ENCODE results near the gene RPL35. TPM values are rescaled to one million over a fixed set of nuclear protein-coding genes. Genes with fewer than 3 reads are reported as not detected.

RPL35 gene
- total and polyA plus RNA-seq, 4 experiments from 2014 or later: 1,440 to 2,014 (median 1,734) TPM

DNA sequence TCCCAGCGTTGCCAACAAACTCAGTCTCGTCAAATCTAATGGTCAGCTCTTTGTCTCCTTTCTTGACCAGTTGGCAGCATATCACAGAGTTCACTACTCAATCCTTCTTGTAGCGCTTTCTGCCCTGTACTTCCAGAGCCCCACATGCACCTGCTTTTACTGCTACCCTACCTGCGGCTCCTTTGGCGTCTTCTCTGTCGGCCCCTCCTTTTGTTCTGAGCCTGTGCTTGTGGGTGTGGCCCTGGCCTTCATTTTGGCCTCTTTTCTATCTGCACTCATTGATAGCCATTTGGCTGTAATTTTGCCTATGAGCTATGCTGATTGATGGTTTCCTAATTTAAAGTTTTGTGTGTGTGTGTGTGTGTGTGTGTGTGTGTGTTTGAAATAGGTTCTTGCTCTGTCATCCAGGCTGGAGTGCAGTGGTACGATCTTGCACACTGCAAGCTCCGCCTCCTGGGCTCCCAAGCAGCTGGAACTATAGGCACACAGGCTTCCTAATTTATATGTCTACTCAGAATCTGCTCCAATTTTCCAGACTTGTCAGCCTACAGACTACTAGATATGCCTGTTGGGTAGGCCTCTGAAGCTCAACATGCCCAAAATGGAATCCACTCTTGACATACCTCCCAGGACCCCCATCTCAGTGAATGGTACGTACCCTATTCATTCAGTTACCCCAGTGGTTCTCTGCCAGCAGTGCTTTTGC, 32.4 kb upstream of the RPL35 start:
- peaks cover 40% of the 10 kb centered on the region for H3K36me3 ChIP-seq (ENCODE audit: insufficient read depth, low read length)

DNA sequence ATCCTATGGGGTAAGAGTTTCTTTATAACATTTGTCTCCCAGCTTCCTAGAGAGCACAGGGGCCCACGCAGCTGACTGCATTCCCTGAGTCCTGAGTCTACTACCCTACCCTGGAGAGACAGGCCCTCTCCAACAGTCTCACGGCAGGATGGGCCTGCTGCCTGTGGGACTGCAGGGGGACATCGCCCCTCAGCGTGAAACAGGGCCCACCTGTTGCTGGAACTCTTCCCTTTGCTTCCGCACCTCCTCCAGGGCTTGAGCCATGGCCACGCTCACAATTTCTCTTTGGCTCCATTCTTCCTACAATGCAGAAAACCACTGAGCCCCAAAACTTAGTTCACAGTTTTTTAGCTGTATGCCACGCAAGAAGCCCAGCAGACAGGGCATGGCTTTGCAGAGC, 28.4 kb upstream of the RPL35 start:
- intact Hi-C loops (cut with micrococcal nuclease): loop anchor here (5.0 kb wide), 1 partner anchor 482 kb away; no protein-coding TSS in a partner anchor
- POLR2A ChIA-PET (ENCODE audit: partially characterized antibody): interaction anchor here (0.7 kb wide), 1 partner anchor 30 kb away, joined by 3 read pairs; no protein-coding TSS in a partner anchor
- Mint-ChIP-seq H3K27ac (peak overlapping the region in 2 of 7 donors; percentile 23 to 31), H3K4me1 (peaks cover 0 to 8% (median 6%) of the 10 kb centered on the region in 4 donors), H3K4me3 (no peak overlapping the region), H3K36me3 (peaks cover 67 to 68% of the 10 kb centered on the region in 2 donors), H3K9me3 (peaks cover 0 to 5% (median 0%) of the 10 kb centered on the region in 8 donors), H3K27me3 (no peaks in the 10 kb centered on the region)
- Histone ChIP-seq H3K4me1 (ENCODE audit: insufficient read depth, low read length) (no peaks in the 10 kb centered on the region), H3K9me3 (ENCODE audit: control insufficient read depth in 1 of 2, low read length in 2 of 2) (no peaks in the 10 kb centered on the region), H3K27ac (ENCODE audit: low read depth, low read length) (no peak overlapping the region), H3K27me3 (ENCODE audit: insufficient read depth, low read length) (no peaks in the 10 kb centered on the region), H3K36me3 (ENCODE audit: insufficient read depth, low read length) (peaks cover 67% of the 10 kb centered on the region), H3K4me3 (ENCODE audit: low read length in 2 of 2) (no peak overlapping the region)
- CTCF ChIA-PET (ENCODE audit: partially characterized antibody): interaction anchor here (5.4 kb wide), 1 partner anchor 36 kb away, joined by 27 read pairs; the partner anchor contains the start of gene WDR38
- no peak for DNase-seq

More for the DNA sequence above, 32.4 kb upstream of the RPL35 start:
- Histone ChIP-seq H3K4me1 (ENCODE audit: insufficient read depth, low read length) (no peaks in the 10 kb centered on the region), H3K4me3 (ENCODE audit: low read length in 2 of 2) (no peak overlapping the region), H3K9me3 (ENCODE audit: control insufficient read depth in 1 of 2, low read length in 2 of 2) (no peaks in the 10 kb centered on the region), H3K27me3 (ENCODE audit: insufficient read depth, low read length) (no peaks in the 10 kb centered on the region), H3K27ac (ENCODE audit: low read depth, low read length) (no peak overlapping the region)
- H3K36me3 Mint-ChIP-seq: peaks cover 60 to 65% of the 10 kb centered on the region in 2 donors
- H3K9me3 Mint-ChIP-seq: peaks cover 0 to 3% (median 0%) of the 10 kb centered on the region in 8 donors
- DNase-seq: no peak
- peak overlapping the region in 2 of 7 donors; percentile 40 to 89 for H3K27ac Mint-ChIP-seq
- peaks cover 7 to 16% (median 13%) of the 10 kb centered on the region in 4 donors for H3K4me1 Mint-ChIP-seq
- intact Hi-C loops (cut with micrococcal nuclease): loop anchor here (1.0 to 5.0 kb wide), 3 partner anchors 41 to 478 kb away; partner anchors contain the start of gene WDR38
- no peaks in the 10 kb centered on the region for H3K27me3 Mint-ChIP-seq
- no peak overlapping the region for H3K4me3 Mint-ChIP-seq
- CTCF ChIA-PET (ENCODE audit: partially characterized antibody): interaction anchor here (0.8 to 5.4 kb wide), 7 partner anchors 9 to 122 kb away, joined by 3 to 27 read pairs (median 4); partner anchors contain the start of gene WDR38
- POLR2A ChIA-PET (ENCODE audit: partially characterized antibody): interaction anchor here (1.1 to 2.1 kb wide), 3 partner anchors 24 to 33 kb away, joined by 3 to 8 read pairs (median 4); partner anchors contain the start of genes ARPC5L and RPL35

DNA sequence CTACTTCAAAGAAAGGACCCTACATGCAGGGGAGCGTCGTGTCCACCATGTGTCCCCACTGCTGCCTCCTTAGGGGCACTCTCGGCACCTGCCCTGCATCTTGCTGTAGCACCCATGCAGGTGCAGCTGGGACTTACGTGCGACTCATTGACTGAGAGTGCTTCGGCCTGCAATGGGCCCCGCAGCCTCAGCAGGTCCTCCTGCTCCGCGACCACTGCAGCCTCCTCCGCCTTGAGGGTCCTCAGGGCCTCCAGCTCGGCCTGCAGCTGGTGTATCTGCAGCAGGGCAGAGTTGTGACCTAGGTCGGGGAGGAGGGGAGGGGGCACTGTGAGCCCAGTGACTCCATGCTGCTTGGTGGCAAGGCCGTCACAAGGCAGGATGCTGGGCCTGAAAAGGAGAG, 27.2 kb upstream of the RPL35 start:
- Mint-ChIP-seq H3K27ac (peak overlapping the region in 1 of 7 donors; percentile 7), H3K36me3 (peaks cover 64 to 67% of the 10 kb centered on the region in 2 donors), H3K9me3 (peaks cover 0 to 2% (median 0%) of the 10 kb centered on the region in 8 donors), H3K4me3 (no peak overlapping the region), H3K4me1 (no peaks in the 10 kb centered on the region), H3K27me3 (no peaks in the 10 kb centered on the region)
- ChIA-PET CTCF (ENCODE audit: partially characterized antibody) (no interaction called here), POLR2A (ENCODE audit: partially characterized antibody) (interaction anchor here (1.1 kb wide), 1 partner anchor 27 kb away, joined by 3 read pairs; the partner anchor contains the start of genes ARPC5L and RPL35)
- intact Hi-C loops (cut with micrococcal nuclease): no loop called here
- Histone ChIP-seq H3K4me1 (ENCODE audit: insufficient read depth, low read length) (no peaks in the 10 kb centered on the region), H3K27ac (ENCODE audit: low read depth, low read length) (no peak overlapping the region), H3K36me3 (ENCODE audit: insufficient read depth, low read length) (peaks cover 66% of the 10 kb centered on the region), H3K9me3 (ENCODE audit: control insufficient read depth in 1 of 2, low read length in 2 of 2) (no peaks in the 10 kb centered on the region), H3K4me3 (ENCODE audit: low read length in 2 of 2) (no peak overlapping the region), H3K27me3 (ENCODE audit: insufficient read depth, low read length) (no peaks in the 10 kb centered on the region)
- DNase-seq: no peak

DNA sequence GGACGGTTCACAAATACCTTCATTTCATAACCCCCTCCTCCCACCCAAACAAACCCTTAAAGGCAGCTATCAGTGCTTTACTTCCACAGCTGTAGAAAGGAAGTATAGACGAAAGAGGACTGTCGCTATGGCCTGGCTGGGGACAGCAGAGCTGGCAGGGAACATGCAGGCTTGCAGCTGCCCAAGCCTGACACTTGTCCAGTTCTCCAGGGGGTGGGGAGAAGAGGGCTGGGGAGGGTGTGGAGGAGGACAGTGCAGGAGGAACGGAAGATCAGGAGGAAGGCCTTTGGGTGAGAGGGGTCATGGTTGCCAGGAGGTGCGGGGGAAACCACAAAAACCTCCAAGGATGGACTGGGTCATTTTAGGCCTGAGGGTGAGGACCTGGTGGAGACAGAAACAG, 26.1 kb upstream of the RPL35 start:
- peaks cover 0 to 2% (median 0%) of the 10 kb centered on the region in 8 donors for H3K9me3 Mint-ChIP-seq
- ChIA-PET CTCF (ENCODE audit: partially characterized antibody) (no interaction called here), POLR2A (ENCODE audit: partially characterized antibody) (interaction anchor here (1.1 kb wide), 1 partner anchor 26 kb away, joined by 3 read pairs; the partner anchor contains the start of genes ARPC5L and RPL35)
- no peak overlapping the region for H3K27ac Mint-ChIP-seq
- no peak overlapping the region for H3K27ac ChIP-seq (ENCODE audit: low read depth, low read length)
- no peak for DNase-seq
- H3K4me3 ChIP-seq (ENCODE audit: low read length in 2 of 2): no peak overlapping the region
- H3K27me3 ChIP-seq (ENCODE audit: insufficient read depth, low read length): no peaks in the 10 kb centered on the region
- H3K4me1 Mint-ChIP-seq: no peaks in the 10 kb centered on the region
- H3K27me3 Mint-ChIP-seq: no peaks in the 10 kb centered on the region
- H3K4me3 Mint-ChIP-seq: no peak overlapping the region
- no peaks in the 10 kb centered on the region for H3K4me1 ChIP-seq (ENCODE audit: insufficient read depth, low read length)
- peaks cover 58% of the 10 kb centered on the region for H3K36me3 ChIP-seq (ENCODE audit: insufficient read depth, low read length)
- H3K9me3 ChIP-seq (ENCODE audit: control insufficient read depth in 1 of 2, low read length in 2 of 2): no peaks in the 10 kb centered on the region
- intact Hi-C loops (cut with micrococcal nuclease): no loop called here
- peaks cover 59 to 62% of the 10 kb centered on the region in 2 donors for H3K36me3 Mint-ChIP-seq

DNA sequence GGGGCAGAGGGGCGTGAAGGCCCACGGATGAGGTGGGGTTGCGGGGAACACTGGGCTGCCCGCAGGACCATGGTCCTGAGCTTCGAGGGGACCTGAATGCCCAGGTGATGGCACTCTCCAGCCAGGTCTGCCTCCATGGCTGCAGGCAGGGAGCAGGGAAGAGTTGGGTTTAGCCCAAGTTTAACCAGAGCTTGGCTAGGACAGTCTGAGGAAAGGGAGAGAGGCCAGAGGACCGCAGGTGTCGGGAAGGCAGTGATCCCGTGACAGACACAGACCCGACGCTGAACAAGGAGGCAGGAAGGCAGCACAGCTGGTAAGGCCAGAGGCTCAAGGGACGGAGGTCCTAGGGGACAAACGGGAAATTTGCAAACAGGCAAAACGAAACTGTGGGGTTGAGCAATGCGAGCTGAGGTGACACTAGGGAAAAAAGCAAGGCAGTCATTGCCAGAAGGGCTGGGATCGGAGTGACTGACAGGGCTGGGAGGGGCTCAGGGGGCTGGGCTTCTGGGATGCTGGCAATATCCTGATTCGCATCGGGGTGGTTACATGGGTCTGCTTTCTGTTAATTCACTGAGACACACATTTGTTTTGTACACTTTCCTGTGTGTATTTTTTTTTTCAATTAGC, 25.2 kb upstream of the RPL35 start:
- intact Hi-C loops (cut with micrococcal nuclease): no loop called here
- POLR2A ChIA-PET (ENCODE audit: partially characterized antibody): no interaction called here
- Histone ChIP-seq H3K4me1 (ENCODE audit: insufficient read depth, low read length) (no peaks in the 10 kb centered on the region), H3K27ac (ENCODE audit: low read depth, low read length) (no peak overlapping the region), H3K36me3 (ENCODE audit: insufficient read depth, low read length) (peaks cover 60% of the 10 kb centered on the region), H3K9me3 (ENCODE audit: control insufficient read depth in 1 of 2, low read length in 2 of 2) (no peaks in the 10 kb centered on the region), H3K4me3 (ENCODE audit: low read length in 2 of 2) (no peak overlapping the region), H3K27me3 (ENCODE audit: insufficient read depth, low read length) (no peaks in the 10 kb centered on the region)
- Mint-ChIP-seq H3K36me3 (peaks cover 55 to 65% of the 10 kb centered on the region in 2 donors), H3K27ac (peak overlapping the region in 2 of 7 donors; percentile 28 to 62), H3K4me3 (no peak overlapping the region), H3K4me1 (no peaks in the 10 kb centered on the region), H3K9me3 (peaks cover 0 to 2% (median 0%) of the 10 kb centered on the region in 8 donors), H3K27me3 (no peaks in the 10 kb centered on the region)
- CTCF ChIA-PET (ENCODE audit: partially characterized antibody): no interaction called here
- DNase-seq: no peak

DNA sequence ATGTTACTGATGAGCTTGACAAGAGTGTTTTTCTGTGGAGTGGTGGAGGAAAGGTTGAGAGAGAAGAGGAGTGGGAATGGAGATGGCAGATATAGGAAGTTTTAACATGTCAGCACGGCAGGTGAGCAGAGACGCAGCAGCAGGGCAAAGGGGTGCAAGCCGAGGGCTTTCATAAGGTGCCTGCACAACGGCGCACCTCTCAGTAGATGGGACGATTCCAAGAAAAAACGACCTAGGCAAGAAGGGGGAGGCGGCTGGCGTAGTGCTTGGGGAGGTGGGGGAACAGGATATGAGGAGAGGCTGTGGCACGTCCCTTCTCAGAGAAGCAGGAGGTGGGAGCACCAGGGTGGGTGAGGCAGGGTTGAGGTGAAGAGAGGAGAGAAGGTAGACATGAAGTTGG, 24.7 kb upstream of the RPL35 start:
- Histone ChIP-seq H3K4me1 (ENCODE audit: insufficient read depth, low read length) (no peaks in the 10 kb centered on the region), H3K9me3 (ENCODE audit: control insufficient read depth in 1 of 2, low read length in 2 of 2) (no peaks in the 10 kb centered on the region), H3K27me3 (ENCODE audit: insufficient read depth, low read length) (no peaks in the 10 kb centered on the region), H3K36me3 (ENCODE audit: insufficient read depth, low read length) (peaks cover 64% of the 10 kb centered on the region), H3K4me3 (ENCODE audit: low read length in 2 of 2) (no peak overlapping the region), H3K27ac (ENCODE audit: low read depth, low read length) (no peak overlapping the region)
- POLR2A ChIA-PET (ENCODE audit: partially characterized antibody): no interaction called here
- H3K4me3 Mint-ChIP-seq: no peak overlapping the region
- CTCF ChIA-PET (ENCODE audit: partially characterized antibody): no interaction called here
- H3K36me3 Mint-ChIP-seq: peaks cover 55 to 69% of the 10 kb centered on the region in 2 donors
- intact Hi-C loops (cut with micrococcal nuclease): no loop called here
- H3K4me1 Mint-ChIP-seq: no peaks in the 10 kb centered on the region
- H3K9me3 Mint-ChIP-seq: peaks cover 0 to 2% (median 0%) of the 10 kb centered on the region in 8 donors
- DNase-seq: no peak
- H3K27me3 Mint-ChIP-seq: no peaks in the 10 kb centered on the region
- H3K27ac Mint-ChIP-seq: peak overlapping the region in 3 of 7 donors; percentile 18 to 62 (median 39)

DNA sequence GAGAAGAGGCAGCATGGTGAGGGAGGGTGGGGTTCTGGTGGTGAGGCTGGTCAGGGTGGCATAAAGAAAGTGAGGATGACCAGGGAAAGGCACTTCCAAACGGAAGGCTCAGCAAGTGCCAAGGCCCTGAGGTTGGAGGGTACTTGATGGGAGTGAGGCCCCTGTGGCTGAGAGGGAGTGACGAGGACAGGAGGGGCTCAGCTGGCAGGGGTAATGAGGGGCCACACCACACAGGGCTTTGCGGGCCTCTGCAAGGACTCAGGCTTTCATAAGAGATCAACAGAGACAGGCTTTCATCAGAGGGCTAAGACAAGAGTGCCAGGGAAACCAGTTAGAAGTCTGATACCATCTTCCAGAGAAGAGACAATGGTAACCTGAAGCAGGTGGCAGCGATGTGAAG, 23.8 kb upstream of the RPL35 start:
- intact Hi-C loops (cut with micrococcal nuclease): no loop called here
- Mint-ChIP-seq H3K4me3 (no peak overlapping the region), H3K4me1 (no peaks in the 10 kb centered on the region), H3K36me3 (peaks cover 47 to 61% of the 10 kb centered on the region in 2 donors), H3K9me3 (peaks cover 0 to 2% (median 0%) of the 10 kb centered on the region in 8 donors), H3K27me3 (no peaks in the 10 kb centered on the region), H3K27ac (peak overlapping the region in 1 of 7 donors; percentile 32)
- Histone ChIP-seq H3K4me3 (ENCODE audit: low read length in 2 of 2) (no peak overlapping the region), H3K27ac (ENCODE audit: low read depth, low read length) (no peak overlapping the region), H3K36me3 (ENCODE audit: insufficient read depth, low read length) (peaks cover 63% of the 10 kb centered on the region), H3K4me1 (ENCODE audit: insufficient read depth, low read length) (no peaks in the 10 kb centered on the region), H3K27me3 (ENCODE audit: insufficient read depth, low read length) (no peaks in the 10 kb centered on the region), H3K9me3 (ENCODE audit: control insufficient read depth in 1 of 2, low read length in 2 of 2) (no peaks in the 10 kb centered on the region)
- ChIA-PET CTCF (ENCODE audit: partially characterized antibody) (no interaction called here), POLR2A (ENCODE audit: partially characterized antibody) (no interaction called here)
- DNase-seq: no peak
